Osteocyte (in vitro differentiated cells): ENCODE measurements around the gene CEP55. TPM values are rescaled to one million over a fixed set of nuclear protein-coding genes. Genes with fewer than 3 reads are reported as not detected.

Source experiments
- DNase-seq: peaks from one replicate; pipeline ENCODE4 v3.0.0; 2021; ENCODE audit warnings: mixed read lengths; ENCODE audit not compliant: unreplicated experiment; ENCODE audit errors: extremely low spot score
- H3K27ac Mint-ChIP-seq: one replicate; pipeline ENCODE4 v1.8.0; 2021; ENCODE audit warnings: mild to moderate bottlenecking, mixed read lengths; ENCODE audit not compliant: unreplicated experiment
- H3K27me3 Mint-ChIP-seq: one replicate; pipeline ENCODE4 v1.8.0; 2021; ENCODE audit warnings: mixed read lengths; ENCODE audit not compliant: unreplicated experiment
- H3K36me3 Mint-ChIP-seq: one replicate; pipeline ENCODE4 v1.8.0; 2021; ENCODE audit warnings: mixed read lengths; ENCODE audit not compliant: unreplicated experiment
- H3K4me1 Mint-ChIP-seq: one replicate; pipeline ENCODE4 v1.8.0; 2021; ENCODE audit warnings: mixed read lengths; ENCODE audit not compliant: unreplicated experiment
- H3K4me3 Mint-ChIP-seq: one replicate; pipeline ENCODE4 v1.8.0; 2021; ENCODE audit warnings: mild to moderate bottlenecking, moderate library complexity, mixed read lengths; ENCODE audit not compliant: unreplicated experiment
- H3K9me3 Mint-ChIP-seq: one replicate; pipeline ENCODE4 v1.8.0; 2021; ENCODE audit warnings: mixed read lengths; ENCODE audit not compliant: unreplicated experiment
- CTCF ChIP-seq: fragments of 200-600 bp; sonication (generic); IDR thresholded peaks from 2 replicates; pipeline ENCODE4 v1.5.0; 2021; ENCODE audit warnings: antibody characterized with exemption, mild to moderate bottlenecking, moderate library complexity
- total RNA-seq: library from RNA; stranded (reverse); gene quantifications from 2 replicates; pipeline ENCODE4 v1.2.1, GENCODE V29; 2021

Gene CEP55
- total RNA-seq, 1 donor from 2014 or later: 9.5 TPM

GRCh38 chr10:93552780-93553179 lies 56.4 kb downstream of the CEP55 start:
- no peaks in the 10 kb centered on the region for H3K27me3 Mint-ChIP-seq
- no peak for TF ChIP-seq CTCF
- H3K27ac Mint-ChIP-seq: no peak overlapping the region
- H3K36me3 Mint-ChIP-seq: no peaks in the 10 kb centered on the region
- no peaks in the 10 kb centered on the region for H3K9me3 Mint-ChIP-seq
- peaks cover 17% of the 10 kb centered on the region for H3K4me1 Mint-ChIP-seq
- no peak overlapping the region for H3K4me3 Mint-ChIP-seq
- no peak for DNase-seq

DNA sequence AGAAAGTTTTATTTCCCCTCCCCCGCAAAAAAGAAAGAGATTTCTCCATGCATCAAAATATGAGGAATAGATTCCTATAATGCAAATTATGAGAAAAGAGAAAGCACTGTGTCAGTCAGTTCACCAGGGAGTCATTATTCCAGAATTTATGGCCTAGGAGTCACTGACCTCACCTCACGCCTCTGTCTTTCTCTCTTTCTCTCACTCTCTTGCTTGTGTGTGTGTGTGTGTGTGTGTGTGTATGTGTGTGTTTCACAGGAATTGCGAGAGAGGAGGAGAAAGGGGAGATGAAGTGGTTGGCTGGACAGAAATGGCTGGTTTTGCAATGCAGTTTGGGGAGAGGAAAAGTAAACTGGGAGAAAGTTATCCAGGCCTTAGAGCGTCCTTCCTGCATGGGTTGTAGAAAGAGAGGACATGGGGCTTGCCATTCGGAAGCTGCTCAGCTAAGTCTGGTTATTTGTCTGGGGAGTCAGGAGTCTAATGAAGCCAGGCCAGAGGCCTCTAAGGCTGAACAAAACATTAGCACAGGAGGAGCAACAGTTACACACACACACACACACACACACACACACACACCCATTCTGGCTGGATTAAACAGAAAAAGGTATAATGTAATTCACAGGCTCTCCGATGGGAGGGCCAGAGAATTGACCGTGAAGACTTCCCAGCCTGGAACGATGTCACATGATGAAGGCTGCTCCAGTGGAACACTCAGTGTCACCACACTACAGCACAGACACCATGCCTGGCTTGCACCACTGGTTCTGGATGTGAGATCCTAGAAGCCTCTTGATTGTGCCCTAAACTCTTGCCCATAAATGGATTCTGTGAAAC lies 57.3 kb downstream of the CEP55 start:
- Mint-ChIP-seq H3K36me3 (no peaks in the 10 kb centered on the region), H3K9me3 (no peaks in the 10 kb centered on the region), H3K4me1 (peaks cover 10% of the 10 kb centered on the region), H3K27me3 (no peaks in the 10 kb centered on the region), H3K27ac (no peak overlapping the region), H3K4me3 (no peak overlapping the region)
- no peak for DNase-seq
- TF ChIP-seq CTCF: no peak

DNA sequence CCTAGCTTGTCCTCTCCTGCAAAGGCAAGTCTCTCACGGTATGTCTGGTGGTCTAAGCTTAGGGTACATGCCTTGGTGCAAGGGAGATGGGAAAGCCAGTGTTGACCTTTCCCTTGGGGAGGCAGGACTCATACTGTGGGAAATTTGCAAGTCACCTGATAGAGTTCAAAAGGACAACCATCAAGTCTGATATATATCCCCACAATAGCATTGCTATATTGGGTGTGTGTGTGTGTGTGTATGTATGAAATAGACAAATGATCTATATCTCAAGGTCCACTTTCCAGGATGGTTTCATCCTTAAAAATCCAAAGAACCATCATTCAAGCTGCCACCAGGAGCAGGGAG lies 57.9 kb downstream of the CEP55 start:
- no peak for TF ChIP-seq CTCF
- no peak overlapping the region for H3K4me3 Mint-ChIP-seq
- no peaks in the 10 kb centered on the region for H3K27me3 Mint-ChIP-seq
- peaks cover 5% of the 10 kb centered on the region for H3K4me1 Mint-ChIP-seq
- no peak for DNase-seq
- H3K36me3 Mint-ChIP-seq: no peaks in the 10 kb centered on the region
- no peaks in the 10 kb centered on the region for H3K9me3 Mint-ChIP-seq
- H3K27ac Mint-ChIP-seq: no peak overlapping the region

DNA sequence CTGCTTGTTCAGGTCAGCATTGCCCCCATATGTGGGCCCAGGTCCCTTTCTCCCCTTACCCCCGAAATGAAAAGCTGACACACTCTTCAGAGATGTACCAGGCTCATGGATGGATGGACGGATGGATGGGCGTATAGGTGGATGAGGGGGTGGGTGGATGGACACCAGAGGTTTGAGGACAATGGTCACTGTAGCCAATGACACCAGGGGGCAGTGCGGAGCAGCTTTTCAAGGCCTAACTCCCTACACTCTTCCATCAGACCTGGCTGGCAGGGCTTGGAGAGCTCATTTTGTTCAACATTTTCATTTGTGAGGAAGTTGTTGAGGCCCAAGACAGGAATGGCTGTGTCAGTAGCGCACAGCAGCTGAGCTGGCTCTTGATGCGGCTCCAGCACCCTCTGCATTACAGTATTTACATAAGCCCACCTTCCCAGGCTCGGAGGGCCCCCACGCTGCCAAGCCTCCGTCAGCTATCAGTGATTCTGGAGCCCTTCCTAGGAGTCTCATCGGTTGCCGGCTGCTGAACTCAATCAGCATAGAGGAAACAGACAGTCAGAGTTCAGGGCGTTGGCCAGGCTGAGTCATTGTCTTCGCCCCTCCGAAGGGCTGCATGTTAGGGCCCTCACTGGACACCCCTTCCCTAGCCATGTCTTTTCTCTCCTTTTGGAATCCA lies 58.5 kb downstream of the CEP55 start:
- Mint-ChIP-seq H3K27ac (no peak overlapping the region), H3K36me3 (no peaks in the 10 kb centered on the region), H3K4me1 (peaks cover 5% of the 10 kb centered on the region), H3K27me3 (no peaks in the 10 kb centered on the region), H3K9me3 (no peaks in the 10 kb centered on the region), H3K4me3 (no peak overlapping the region)
- peak; percentile 89 for DNase-seq
- peak; percentile 79 for TF ChIP-seq CTCF

DNA sequence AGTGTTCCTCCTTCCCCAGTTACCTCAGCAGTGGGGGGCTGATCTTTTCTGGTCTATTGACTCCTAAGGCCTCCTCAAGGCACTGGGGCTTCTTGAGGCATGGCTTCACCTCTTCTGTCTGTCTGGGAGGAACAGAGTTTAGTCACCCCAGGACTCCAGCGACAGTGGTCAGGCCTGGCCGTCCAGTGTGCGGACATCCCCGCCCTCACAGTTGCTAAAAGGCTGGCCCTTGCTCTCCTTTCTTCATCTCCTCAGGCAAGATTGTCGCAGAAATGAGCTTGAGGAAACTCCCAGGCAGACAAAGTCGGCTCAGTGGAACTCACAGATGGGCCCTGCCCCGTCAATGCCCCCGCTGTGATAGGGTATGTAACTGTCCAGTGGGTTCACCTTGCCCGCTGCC lies 63.1 kb downstream of the CEP55 start:
- no peak for DNase-seq
- Mint-ChIP-seq H3K36me3 (no peaks in the 10 kb centered on the region), H3K9me3 (no peaks in the 10 kb centered on the region), H3K27me3 (peaks cover under 1% of the 10 kb centered on the region), H3K4me1 (peaks cover 5% of the 10 kb centered on the region), H3K4me3 (no peak overlapping the region), H3K27ac (no peak overlapping the region)
- no peak for TF ChIP-seq CTCF
